ENCODE results near the gene STAG1.

DNA sequence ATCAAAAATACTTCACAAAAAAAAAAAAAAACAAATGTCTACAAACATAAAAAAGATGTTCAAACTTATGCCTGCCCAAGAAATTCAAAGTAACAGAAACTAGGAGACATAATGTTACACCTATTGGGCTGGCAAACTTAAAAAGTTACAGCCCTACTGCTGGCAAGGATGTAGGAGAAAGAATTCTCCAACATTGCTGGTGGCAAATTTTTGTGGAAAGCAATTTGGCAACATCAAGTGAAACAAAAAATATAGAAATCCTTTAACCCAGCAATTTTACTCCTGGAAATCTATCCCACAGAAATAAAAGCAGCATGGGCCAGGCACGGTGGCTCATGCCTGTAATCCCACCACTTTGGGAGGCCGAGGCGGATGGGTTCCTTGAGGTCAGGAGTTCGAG is 73.2 kb downstream of the STAG1 start:
- TF ChIP-seq, protein P1, sequence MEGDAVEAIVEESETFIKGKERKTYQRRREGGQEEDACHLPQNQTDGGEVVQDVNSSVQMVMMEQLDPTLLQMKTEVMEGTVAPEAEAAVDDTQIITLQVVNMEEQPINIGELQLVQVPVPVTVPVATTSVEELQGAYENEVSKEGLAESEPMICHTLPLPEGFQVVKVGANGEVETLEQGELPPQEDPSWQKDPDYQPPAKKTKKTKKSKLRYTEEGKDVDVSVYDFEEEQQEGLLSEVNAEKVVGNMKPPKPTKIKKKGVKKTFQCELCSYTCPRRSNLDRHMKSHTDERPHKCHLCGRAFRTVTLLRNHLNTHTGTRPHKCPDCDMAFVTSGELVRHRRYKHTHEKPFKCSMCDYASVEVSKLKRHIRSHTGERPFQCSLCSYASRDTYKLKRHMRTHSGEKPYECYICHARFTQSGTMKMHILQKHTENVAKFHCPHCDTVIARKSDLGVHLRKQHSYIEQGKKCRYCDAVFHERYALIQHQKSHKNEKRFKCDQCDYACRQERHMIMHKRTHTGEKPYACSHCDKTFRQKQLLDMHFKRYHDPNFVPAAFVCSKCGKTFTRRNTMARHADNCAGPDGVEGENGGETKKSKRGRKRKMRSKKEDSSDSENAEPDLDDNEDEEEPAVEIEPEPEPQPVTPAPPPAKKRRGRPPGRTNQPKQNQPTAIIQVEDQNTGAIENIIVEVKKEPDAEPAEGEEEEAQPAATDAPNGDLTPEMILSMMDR (IDR thresholded peaks at IDR 0.05) = no peak
- TF ChIP-seq POLR2AphosphoS5 (IDR thresholded peaks at IDR 0.05) (no peak), POLR2A (IDR thresholded peaks at IDR 0.05; ENCODE audit: low read depth) (no peak), EP300 (IDR thresholded peaks at IDR 0.05) (no peak)

All from esophagus muscularis mucosa (tissue), 4 donors.